SK-N-SH (cell line): Measurements from ENCODE around the gene BCAS3. TPM values are rescaled to one million over a fixed set of nuclear protein-coding genes. Genes with fewer than 3 reads are reported as not detected.
"Not testable (repeated sequence)": the region's sequence is repeated elsewhere in the genome, so short reads cannot be mapped to it uniquely, and the experiment has no call there.

Experiments
- CTCF ChIA-PET: fragments of 300-600, 350-600 bp; formaldehyde crosslinking; extraction: SDS; loops from one replicate; lab custom pipeline; 2021; lab: Yijun Ruan, JAX
- POLR2A ChIA-PET: fragments of 350-600 bp; sonication (Branson Sonifier 250); formaldehyde crosslinking; extraction: SDS; loops from one replicate; lab custom pipeline; 2020; ENCODE audit warnings: antibody characterized with exemption, inconsistent platforms; lab: Yijun Ruan, JAX
- DNase-seq: peaks from one replicate; pipeline ENCODE4 v3.0.0; 2012
- H2AFZ ChIP-seq: fragments of 200-600 bp; sonication (generic); 2 replicates; pipeline ENCODE4 v1.8.1; 2016; ENCODE audit warnings: antibody characterized with exemption, mild to moderate bottlenecking, low read depth
- H3F3A ChIP-seq: fragments of 200-600 bp; sonication (generic); replicated peaks from 2 replicates; pipeline ENCODE3; 2016; ENCODE audit warnings: antibody characterized with exemption, mild to moderate bottlenecking; ENCODE audit not compliant: insufficient read depth
- H3K27ac ChIP-seq, 2 experiments: fragments of 200-500 bp in 1 of 2; fragments of 200-600 bp in 1 of 2; sonication (Bioruptor generic) in 1 of 2; sonication (generic), shearing (Covaris generic) in 1 of 2; 2 replicates each; pipeline versions ENCODE4 v1.5.1 to v1.6.1; 2014 to 2016; ENCODE audit warnings: low read depth in 2 of 2, inconsistent platforms in 1 of 2, low read length in 1 of 2, mild to moderate bottlenecking in 1 of 2, mixed read lengths in 1 of 2
- H3K27me3 ChIP-seq: fragments of 200-600 bp; sonication (generic), shearing (Covaris generic); 2 replicates; pipeline ENCODE4 v1.6.1; 2016; ENCODE audit warnings: mixed run types; ENCODE audit not compliant: insufficient read depth
- H3K36me3 ChIP-seq, 2 experiments: fragments of 200-500 bp in 1 of 2; fragments of 200-600 bp in 1 of 2; sonication (Bioruptor generic) in 1 of 2; sonication (generic) in 1 of 2; replicated peaks in 1 of 2; 2 replicates each; pipeline versions ENCODE3 to v1.5.1; 2014 to 2016; ENCODE audit warnings: low read length in 1 of 2, mild to moderate bottlenecking in 1 of 2; ENCODE audit not compliant: insufficient read depth in 2 of 2, control insufficient read depth in 1 of 2
- H3K4me1 ChIP-seq, 2 experiments: fragments of 200-500 bp in 1 of 2; fragments of 200-600 bp in 1 of 2; sonication (Bioruptor generic) in 1 of 2; sonication (generic), shearing (Covaris generic) in 1 of 2; 2 replicates each; pipeline versions ENCODE4 v1.5.1 to v1.6.1; 2014 to 2016; ENCODE audit warnings: low read depth in 1 of 2, low read length in 1 of 2, mixed run types in 1 of 2; ENCODE audit not compliant: insufficient read depth in 2 of 2, control insufficient read depth in 1 of 2
- H3K4me2 ChIP-seq: fragments of 200-600 bp; sonication (generic), shearing (Covaris generic); 2 replicates; pipeline ENCODE4 v1.6.1; 2017; ENCODE audit warnings: mixed run types
- H3K4me3 ChIP-seq, 2 experiments: fragments of 200-500 bp in 1 of 2; fragments of 200-600 bp in 1 of 2; sonication (Bioruptor generic) in 1 of 2; sonication (generic), shearing (Covaris generic) in 1 of 2; 2 replicates each; pipeline versions ENCODE4 v1.5.1 to v1.8.1; 2014 to 2016; ENCODE audit warnings: low read depth in 2 of 2, inconsistent platforms in 1 of 2, low read length in 1 of 2, mild to moderate bottlenecking in 1 of 2, mixed read lengths in 1 of 2, moderate library complexity in 1 of 2
- H3K79me2 ChIP-seq: fragments of 200-600 bp; sonication (generic); 2 replicates; pipeline ENCODE4 v1.8.1; 2017; ENCODE audit warnings: mild to moderate bottlenecking; ENCODE audit not compliant: insufficient read depth
- H3K9ac ChIP-seq: fragments of 200-600 bp; sonication (generic); 2 replicates; pipeline ENCODE4 v1.6.1; 2017; ENCODE audit warnings: mixed run types
- H3K9me2 ChIP-seq: fragments of 200-600 bp; sonication (generic); 2 replicates; pipeline ENCODE4 v1.6.1; 2017; ENCODE audit warnings: mixed run types
- H3K9me3 ChIP-seq: fragments of 200-600 bp; sonication (generic); 2 replicates; pipeline ENCODE4 v1.6.1; 2017; ENCODE audit warnings: mixed run types, mild to moderate bottlenecking, moderate library complexity
- H4K20me1 ChIP-seq: fragments of 200-600 bp; sonication (generic); 2 replicates; pipeline ENCODE4 v1.6.1; 2017; ENCODE audit warnings: mild to moderate bottlenecking, mixed run types; ENCODE audit not compliant: insufficient read depth
- FOSL2 ChIP-seq: IDR thresholded peaks from 2 replicates; pipeline ENCODE4 v1.4.0; 2012; ENCODE audit warnings: low read depth, mild to moderate bottlenecking, moderate library complexity, borderline replicate concordance
- FOXJ3 ChIP-seq: sonication (generic); formaldehyde crosslinking; IDR thresholded peaks from 2 replicates; pipeline ENCODE4 v1.5.1; 2020; ENCODE audit warnings: mild to moderate bottlenecking, missing genetic modification reagents
- IRF3 ChIP-seq: fragments of 150-350 bp; IDR thresholded peaks from 2 replicates; pipeline ENCODE4 v1.6.1; 2016; ENCODE audit warnings: mild to moderate bottlenecking, low read depth, low read length
- MEF2A ChIP-seq: IDR thresholded peaks from 2 replicates; pipeline ENCODE4 v1.4.0; 2012; ENCODE audit warnings: low read depth, borderline replicate concordance
- MXI1 ChIP-seq: IDR thresholded peaks from 2 replicates; pipeline ENCODE4 v1.6.1; 2012; ENCODE audit warnings: mild to moderate bottlenecking, low read depth, low read length, improper control_type of control experiment
- NFIC ChIP-seq: IDR thresholded peaks from 2 replicates; pipeline ENCODE4 v1.4.0; 2012; ENCODE audit warnings: borderline replicate concordance
- RCOR1 ChIP-seq: fragments of 150-350 bp; IDR thresholded peaks from 2 replicates; pipeline ENCODE4 v1.6.1; 2017; ENCODE audit warnings: antibody characterized with exemption, low read length
- RFX5 ChIP-seq: IDR thresholded peaks from 2 replicates; pipeline ENCODE4 v1.6.1; 2012; ENCODE audit warnings: mild to moderate bottlenecking, improper control_type of control experiment, low read length
- TCF12 ChIP-seq: IDR thresholded peaks from 2 replicates; pipeline ENCODE4 v1.4.0; 2012
- TEAD4 ChIP-seq: IDR thresholded peaks from 2 replicates; pipeline ENCODE4 v1.4.0; 2012; ENCODE audit warnings: mild to moderate bottlenecking, borderline replicate concordance; ENCODE audit not compliant: insufficient read depth
- USF1 ChIP-seq: IDR thresholded peaks from 2 replicates; pipeline ENCODE4 v1.4.0; 2012; ENCODE audit warnings: low read depth, borderline replicate concordance
- WGBS: methylation state at CpG from one replicate; pipeline ENCODE4 v1.1.6; 2017; ENCODE audit warnings: low lambda C conversion rate; 5-methylcytosine and 5-hydroxymethylcytosine counted together
- polyA plus RNA-seq, 3 experiments: library from polyadenylated mRNA; depleted of rRNA; stranded (reverse); fragments of >200 nt; gene quantifications; 2 replicates each; pipeline ENCODE4 v1.2.3, GENCODE V29; 2012
- TF ChIP-seq, protein P1 (sequence below): IDR thresholded peaks from 2 replicates; pipeline ENCODE4; 2012

Gene BCAS3
- polyA plus RNA-seq, 1 of the 3 experiments (the other 2 are of a cell fraction), result 5.9 TPM

DNA sequence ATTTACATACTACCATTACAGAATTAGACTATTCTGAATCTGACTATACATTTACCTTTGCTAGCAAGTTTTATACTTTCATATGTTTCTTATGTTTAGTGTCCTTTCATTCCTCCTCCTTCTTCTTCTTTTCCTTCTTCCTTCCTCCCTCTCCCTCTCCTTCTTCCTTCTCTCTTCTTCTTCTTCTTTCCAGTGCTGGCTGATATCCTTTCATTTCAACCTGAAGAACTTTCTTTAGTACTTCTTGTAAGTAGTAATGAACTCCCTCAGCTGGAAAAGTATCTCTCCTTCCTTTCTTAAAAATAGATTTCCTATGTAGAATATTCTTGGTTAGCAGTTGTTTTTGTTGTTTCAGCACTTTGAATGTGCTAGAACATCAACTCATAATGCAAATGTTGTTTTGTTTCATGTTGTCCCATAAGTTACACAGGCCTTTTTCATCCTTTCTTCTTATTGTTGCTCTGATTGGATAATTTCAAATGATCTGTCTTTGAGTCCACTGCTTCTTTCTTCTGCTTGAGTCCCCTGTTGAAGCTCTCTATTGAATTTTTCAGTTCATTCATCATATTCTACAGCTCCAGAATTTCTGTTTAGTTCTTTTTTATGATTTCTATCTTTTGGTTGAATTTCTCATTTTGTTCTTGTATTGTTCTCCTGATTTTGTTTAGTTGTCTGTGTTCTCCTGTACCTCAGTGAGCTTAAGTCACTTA lies 759.5 kb downstream of the BCAS3 start:
- Histone ChIP-seq H3K36me3 (no peaks in the 10 kb centered on the region), H3K79me2 (no peaks in the 10 kb centered on the region), H3K27me3 (no peaks in the 10 kb centered on the region), H3K4me1 (no peaks in the 10 kb centered on the region), H3K9me2 (no peaks in the 10 kb centered on the region), H2AFZ (no peak overlapping the region), H4K20me1 (no peaks in the 10 kb centered on the region), H3K4me2 (no peak overlapping the region), H3K27ac (no peak overlapping the region), H3K9me3 (peaks cover 12% of the 10 kb centered on the region; the same call in 1 of the 2 replicates), H3K4me3 (no peak overlapping the region), H3K9ac (no peak overlapping the region), H3F3A (no peaks in the 10 kb centered on the region)
- no peak for TF ChIP-seq NFIC
- TF ChIP-seq MXI1, result no peak
- TF ChIP-seq, protein P1, sequence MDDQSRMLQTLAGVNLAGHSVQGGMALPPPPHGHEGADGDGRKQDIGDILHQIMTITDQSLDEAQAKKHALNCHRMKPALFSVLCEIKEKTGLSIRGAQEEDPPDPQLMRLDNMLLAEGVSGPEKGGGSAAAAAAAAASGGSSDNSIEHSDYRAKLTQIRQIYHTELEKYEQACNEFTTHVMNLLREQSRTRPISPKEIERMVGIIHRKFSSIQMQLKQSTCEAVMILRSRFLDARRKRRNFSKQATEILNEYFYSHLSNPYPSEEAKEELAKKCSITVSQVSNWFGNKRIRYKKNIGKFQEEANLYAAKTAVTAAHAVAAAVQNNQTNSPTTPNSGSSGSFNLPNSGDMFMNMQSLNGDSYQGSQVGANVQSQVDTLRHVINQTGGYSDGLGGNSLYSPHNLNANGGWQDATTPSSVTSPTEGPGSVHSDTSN, result no peak
- TF ChIP-seq TEAD4, result no peak
- no peak for TF ChIP-seq RFX5
- POLR2A ChIA-PET, result no interaction called here
- CTCF ChIA-PET, result interaction anchor here (0.8 to 1.6 kb wide), 4 partner anchors 9 to 137 kb away, joined by 3 to 5 read pairs (median 5); no protein-coding TSS in a partner anchor
- no peak for DNase-seq

- H3K79me2 ChIP-seq, result no peaks in the 10 kb centered on the region
- no peak overlapping the region for H3K27ac ChIP-seq
- H2AFZ ChIP-seq, result no peak overlapping the region
- DNase-seq, result no peak
- no peaks in the 10 kb centered on the region for H3F3A ChIP-seq
- H3K9ac ChIP-seq, result no peak overlapping the region
- H3K36me3 ChIP-seq, result no peaks in the 10 kb centered on the region
- no peaks in the 10 kb centered on the region for H3K27me3 ChIP-seq
- H4K20me1 ChIP-seq, result no peaks in the 10 kb centered on the region
- no peaks in the 10 kb centered on the region; a peak in 1 of 4 replicates for H3K4me1 ChIP-seq
- no peak overlapping the region for H3K4me3 ChIP-seq
- no peak for TF ChIP-seq TCF12
- no peak for TF ChIP-seq FOXJ3 (CRISPR knock-in tag)
- no peak for TF ChIP-seq NFIC
- no peak for TF ChIP-seq TEAD4
- TF ChIP-seq MEF2A, result no peak
- no peak for TF ChIP-seq FOSL2
- TF ChIP-seq, protein P1, result no peak
- no peak for TF ChIP-seq IRF3
- no peak for TF ChIP-seq RCOR1
- TF ChIP-seq USF1, result no peak
- CTCF ChIA-PET, result interaction anchor here (1.1 kb wide), 1 partner anchor 26 kb away, joined by 3 read pairs; no protein-coding TSS in a partner anchor
- no peaks in the 10 kb centered on the region for H3K9me2 ChIP-seq
- POLR2A ChIA-PET, result no interaction called here
- peaks cover 7% of the 10 kb centered on the region; the same call in 1 of the 2 replicates for H3K9me3 ChIP-seq
- no peak overlapping the region for H3K4me2 ChIP-seq
Measured at GRCh38 chr17:61440697-61441096, 763.0 kb downstream of the BCAS3 start.

- H3F3A ChIP-seq, POLR2A ChIA-PET: not testable (repeated sequence)
- CTCF ChIA-PET, result interaction anchor here (1.1 kb wide), 1 partner anchor 25 kb away, joined by 3 read pairs; no protein-coding TSS in a partner anchor
Measured at GRCh38 chr17:61441507-61441906, 763.9 kb downstream of the BCAS3 start.

More at GRCh38 chr17:61441507-61441906, 763.9 kb downstream of the BCAS3 start:
- H3K27ac ChIP-seq, H3K9me2 ChIP-seq, H3K9ac ChIP-seq, DNase-seq, H3K79me2 ChIP-seq, H3K27me3 ChIP-seq, H3K36me3 ChIP-seq, H3K9me3 ChIP-seq, H4K20me1 ChIP-seq, H3K4me1 ChIP-seq, H3K4me2 ChIP-seq, H2AFZ ChIP-seq, H3K4me3 ChIP-seq: not testable (repeated sequence)
- WGBS, result 79% methylated on average over 6 of the region's 6 CpGs
